ENCODE results near the gene C1orf232. TPM values are rescaled to one million over a fixed set of nuclear protein-coding genes. Genes with fewer than 3 reads are reported as not detected.

The C1orf232 gene
- total RNA-seq, 2 experiments from 2014 or later = not detected

DNA sequence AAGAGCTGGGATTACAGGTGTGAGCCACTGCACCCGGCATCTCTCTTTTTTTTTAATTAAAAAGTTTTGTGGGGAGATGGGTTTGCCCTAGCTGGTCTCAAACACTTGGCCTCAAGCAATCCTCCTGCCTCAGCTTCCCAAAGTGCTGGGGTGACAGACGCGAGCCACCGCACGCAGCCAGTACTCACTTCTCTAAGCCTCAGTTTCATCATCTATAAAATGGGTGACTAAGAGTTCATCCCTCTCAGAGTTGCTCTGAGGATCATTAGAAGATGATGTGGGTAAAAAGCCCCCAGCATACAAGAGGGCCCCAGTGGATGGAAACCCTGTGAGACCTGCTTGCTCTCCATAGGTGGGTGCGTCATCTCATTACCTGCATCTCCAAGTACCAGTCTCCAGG, 19.1 kb upstream of the C1orf232 start:
- TF ChIP-seq CTCF (IDR thresholded peaks at IDR 0.05) = no peak
- DNase-seq (no peak), ATAC-seq (ENCODE audit: poor library complexity) (no peak)
- H3K9me3 Mint-ChIP-seq = no peaks in the 10 kb centered on the region
- H3K27ac Mint-ChIP-seq = no peak overlapping the region
- Histone ChIP-seq H3K27me3 (ENCODE audit: control insufficient read depth in 1 of 2, insufficient read depth in 2 of 2, low read length in 2 of 2) (no peaks in the 10 kb centered on the region), H3K9me3 (ENCODE audit: control insufficient read depth in 1 of 2, insufficient read depth in 1 of 2, low read length in 2 of 2) (no peaks in the 10 kb centered on the region), H3K27ac (ENCODE audit: low read depth in 1 of 2, low read length in 2 of 2) (no peak overlapping the region), H3K4me3 (ENCODE audit: low read length) (no peak overlapping the region), H3K4me1 (ENCODE audit: insufficient read depth, low read length) (peaks cover 11% of the 10 kb centered on the region), H3K36me3 (ENCODE audit: insufficient read depth, low read length) (no peaks in the 10 kb centered on the region)
- CTCF ChIA-PET = no interaction called here
- intact Hi-C loops (cut with DNase I, micrococcal nuclease) = no loop called here
- H3K4me3 Mint-ChIP-seq = no peak overlapping the region
- POLR2A ChIA-PET = no interaction called here
- no peaks in the 10 kb centered on the region for H3K27me3 Mint-ChIP-seq
- peaks cover 17% of the 10 kb centered on the region for H3K4me1 Mint-ChIP-seq (ENCODE audit: low read depth)
- H3K36me3 Mint-ChIP-seq (ENCODE audit: low read depth) = no peaks in the 10 kb centered on the region

DNA sequence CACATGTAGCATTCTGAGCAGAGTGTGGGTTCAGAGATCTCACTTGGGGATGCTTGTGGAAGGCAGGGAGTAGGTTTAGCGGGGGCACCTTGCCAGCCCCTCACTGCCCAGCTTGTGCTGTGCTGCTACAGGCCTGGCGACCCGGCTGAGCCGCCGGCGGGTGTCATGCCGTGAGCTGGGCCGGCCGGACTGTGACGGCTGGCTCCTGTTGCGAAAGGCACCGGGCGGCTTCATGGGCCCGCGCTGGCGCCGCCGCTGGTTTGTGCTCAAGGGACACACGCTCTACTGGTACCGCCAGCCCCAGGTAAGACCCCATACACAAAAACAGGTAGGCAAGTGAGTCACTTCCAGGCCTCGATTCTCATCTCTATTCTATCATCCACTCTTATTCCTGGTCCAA, 16.1 kb upstream of the C1orf232 start:
- H3K9me3 ChIP-seq (ENCODE audit: control insufficient read depth in 1 of 2, insufficient read depth in 1 of 2, low read length in 2 of 2) = no peaks in the 10 kb centered on the region
- no peak overlapping the region for H3K4me3 ChIP-seq (ENCODE audit: low read length)
- no peak for DNase-seq
- CTCF ChIA-PET = no interaction called here
- POLR2A ChIA-PET = no interaction called here
- Mint-ChIP-seq H3K4me1 (ENCODE audit: low read depth) (no peaks in the 10 kb centered on the region), H3K27me3 (no peaks in the 10 kb centered on the region), H3K4me3 (no peak overlapping the region), H3K27ac (no peak overlapping the region), H3K9me3 (no peaks in the 10 kb centered on the region), H3K36me3 (ENCODE audit: low read depth) (no peaks in the 10 kb centered on the region)
- H3K4me1 ChIP-seq (ENCODE audit: insufficient read depth, low read length) = no peaks in the 10 kb centered on the region
- no peak overlapping the region for H3K27ac ChIP-seq (ENCODE audit: low read depth in 1 of 2, low read length in 2 of 2)
- no peaks in the 10 kb centered on the region for H3K36me3 ChIP-seq (ENCODE audit: insufficient read depth, low read length)
- intact Hi-C loops (cut with DNase I, micrococcal nuclease) = loop anchor here in 1 of 2 experiments (5.0 kb wide), 1 partner anchor 37 kb away; no protein-coding TSS in a partner anchor
- no peak for TF ChIP-seq CTCF (IDR thresholded peaks at IDR 0.05)
- ATAC-seq (ENCODE audit: poor library complexity) = no peak
- H3K27me3 ChIP-seq (ENCODE audit: control insufficient read depth in 1 of 2, insufficient read depth in 2 of 2, low read length in 2 of 2) = no peaks in the 10 kb centered on the region

- Mint-ChIP-seq H3K9me3 (no peaks in the 10 kb centered on the region), H3K4me1 (ENCODE audit: low read depth) (no peaks in the 10 kb centered on the region), H3K36me3 (ENCODE audit: low read depth) (no peaks in the 10 kb centered on the region), H3K27ac (no peak overlapping the region), H3K4me3 (no peak overlapping the region), H3K27me3 (no peaks in the 10 kb centered on the region)
- H3K27me3 ChIP-seq (ENCODE audit: control insufficient read depth in 1 of 2, insufficient read depth in 2 of 2, low read length in 2 of 2) = no peaks in the 10 kb centered on the region
- DNase-seq = no peak
- no peak overlapping the region for H3K27ac ChIP-seq (ENCODE audit: low read depth in 1 of 2, low read length in 2 of 2)
- ATAC-seq (ENCODE audit: poor library complexity) = no peak
- ChIA-PET POLR2A (no interaction called here), CTCF (no interaction called here)
- TF ChIP-seq CTCF (IDR thresholded peaks at IDR 0.05) = no peak
- H3K9me3 ChIP-seq (ENCODE audit: control insufficient read depth in 1 of 2, insufficient read depth in 1 of 2, low read length in 2 of 2) = no peaks in the 10 kb centered on the region
- H3K36me3 ChIP-seq (ENCODE audit: insufficient read depth, low read length) = no peaks in the 10 kb centered on the region
- no peak overlapping the region for H3K4me3 ChIP-seq (ENCODE audit: low read length)
- intact Hi-C loops (cut with DNase I, micrococcal nuclease) = loop anchor here in 1 of 2 experiments (5.0 kb wide), 1 partner anchor 38 kb away; no protein-coding TSS in a partner anchor
- no peaks in the 10 kb centered on the region for H3K4me1 ChIP-seq (ENCODE audit: insufficient read depth, low read length)
Measured at GRCh38 chr1:26184086-26184485, 15.3 kb upstream of the C1orf232 start.
